ENCODE measurements around the gene SLC7A4. TPM values are rescaled to one million over a fixed set of nuclear protein-coding genes. Genes with fewer than 3 reads are reported as not detected.
A peak's percentile ranks its signal among the peaks of the same experiment; 100 is the strongest.

The SLC7A4 gene
- total RNA-seq, 1 experiment from 2014 or later = not detected

GRCh38 chr22:21042978-21043859, 10.9 kb upstream of the SLC7A4 start:
- Histone ChIP-seq H3K36me3 (ENCODE audit: control insufficient read depth in 1 of 2, insufficient read depth in 2 of 2, low read length in 2 of 2) (no peaks in the 10 kb centered on the region), H2AFZ (ENCODE audit: low read depth, low read length, poor library complexity, severe bottlenecking) (no peak overlapping the region), H3K4me2 (ENCODE audit: low read length) (0 out of 2 replicates have a peak overlapping the region, but pooled peaks have one; percentile 4), H3K79me2 (ENCODE audit: insufficient read depth, low read length) (no peaks in the 10 kb centered on the region), H3K9me3 (ENCODE audit: control insufficient read depth in 1 of 2, insufficient read depth in 1 of 2, low read depth in 1 of 2, low read length in 2 of 2) (no peaks in the 10 kb centered on the region), H3K27me3 (ENCODE audit: insufficient read depth, low read length) (no peaks in the 10 kb centered on the region), H3K4me1 (ENCODE audit: control insufficient read depth in 1 of 2, insufficient read depth in 2 of 2, low read length in 2 of 2) (peaks cover 0 to 31% of the 10 kb centered on the region in 2 experiments; a peak in 2 of 4 replicates), H3K27ac (ENCODE audit: low read depth, low read length) (no peak overlapping the region), H3K9ac (ENCODE audit: low read length) (no peak overlapping the region), H4K20me1 (ENCODE audit: insufficient read depth) (no peaks in the 10 kb centered on the region), H3K4me3 (replicated peaks in 1 of 2; ENCODE audit: low read depth in 1 of 2, low read length in 2 of 2) (no peak overlapping the region), H3K9me2 (ENCODE audit: insufficient read depth) (no peaks in the 10 kb centered on the region)
- DNase-seq (ENCODE audit: low read depth, low spot score) (no peak), ATAC-seq (no peak)
- RAD21 ChIA-PET (ENCODE audit: low non-redundant PET in 1 of 2, low total read pairs in 2 of 2, uncharacterized antibody in 2 of 2, unreplicated experiment in 2 of 2) = no interaction called here
- POLR2A ChIA-PET = no interaction called here
- TF ChIP-seq EZH2 (IDR thresholded peaks at IDR 0.05) (no peak), YY1 (IDR thresholded peaks at IDR 0.05; ENCODE audit: extremely low read depth, insufficient replicate concordance, low read depth, low read length) (no peak), TCF7L2 (IDR thresholded peaks at IDR 0.05; ENCODE audit: borderline replicate concordance, extremely low read depth, insufficient read depth, insufficient read length) (no peak), REST (IDR thresholded peaks at IDR 0.05; ENCODE audit: low read depth) (no peak), EZH2phosphoT487 (IDR thresholded peaks at IDR 0.05; ENCODE audit: borderline replicate concordance) (no peak), JUND (IDR thresholded peaks at IDR 0.05) (no peak), ATF3 (IDR thresholded peaks at IDR 0.05) (no peak), ELF1 (IDR thresholded peaks at IDR 0.05; ENCODE audit: borderline replicate concordance, low read depth) (no peak), SIN3A (IDR thresholded peaks at IDR 0.05; ENCODE audit: low read depth) (no peak), ZBTB33 (IDR thresholded peaks at IDR 0.05; ENCODE audit: extremely low read depth, insufficient replicate concordance, low read length) (no peak), ZFX (IDR thresholded peaks at IDR 0.05) (no peak)
- intact Hi-C loops (cut with micrococcal nuclease) = no loop called here
- BruUV-seq (replicated peaks) = no TSS peak
- CTCF ChIA-PET = interaction anchor here (0.6 kb wide), 1 partner anchor 158 kb away, joined by 4 read pairs; no protein-coding TSS in a partner anchor
